GM04503 (cell line): ENCODE data around the gene LCE1F.

Source experiments
- DNase-seq: peaks from one replicate; pipeline ENCODE4 v3.0.0-alpha.2; 2012; ENCODE audit warnings: low read depth

The LCE1F gene

GRCh38 chr1:152774875-152775274 is at the start of gene LCE1F:
Gene LCE1F, plus strand, starts transcription at chr1:152775140. Its CDS starts 1,232 bp downstream, at chr1:152776372.
- DNase-seq = no peak

DNA sequence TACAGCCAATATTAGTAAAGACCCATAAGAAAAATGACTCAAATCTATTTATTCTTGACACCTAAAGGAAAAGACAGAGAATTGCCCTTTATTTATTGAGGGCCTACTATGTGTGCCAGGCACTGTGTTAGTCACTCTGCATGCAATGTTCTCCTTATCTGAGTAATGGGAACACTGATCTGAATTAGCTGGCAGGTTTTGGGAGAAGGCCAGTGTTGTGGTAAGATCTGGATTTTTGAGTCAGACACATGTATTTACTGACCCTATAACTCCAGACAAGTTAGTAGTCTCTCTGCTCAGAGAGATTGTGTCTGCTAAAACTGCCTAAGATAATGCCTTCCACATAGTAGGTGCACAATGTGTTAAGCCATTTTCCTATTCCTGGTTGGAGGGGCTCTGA is 49.7 kb upstream of the LCE1F start:
- no peak for DNase-seq

DNA sequence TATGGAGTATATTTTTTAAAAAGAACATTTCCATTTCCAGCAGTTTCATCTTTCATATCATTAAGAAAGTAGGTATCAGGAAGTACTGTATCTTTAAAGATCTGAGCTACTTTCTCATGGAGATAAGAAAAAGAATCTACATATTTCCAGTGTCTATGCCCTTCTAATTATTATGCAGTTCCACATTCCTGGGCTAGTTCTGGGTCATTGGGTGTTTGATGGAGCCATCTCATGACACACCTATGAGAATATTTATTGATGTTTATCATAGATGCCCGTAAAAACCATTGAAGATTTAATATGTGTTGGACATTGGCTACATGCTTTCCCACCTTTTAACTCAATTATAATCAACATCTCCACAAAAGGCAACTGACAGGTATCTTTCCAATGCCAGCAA is 46.0 kb upstream of the LCE1F start:
- no peak for DNase-seq

DNA sequence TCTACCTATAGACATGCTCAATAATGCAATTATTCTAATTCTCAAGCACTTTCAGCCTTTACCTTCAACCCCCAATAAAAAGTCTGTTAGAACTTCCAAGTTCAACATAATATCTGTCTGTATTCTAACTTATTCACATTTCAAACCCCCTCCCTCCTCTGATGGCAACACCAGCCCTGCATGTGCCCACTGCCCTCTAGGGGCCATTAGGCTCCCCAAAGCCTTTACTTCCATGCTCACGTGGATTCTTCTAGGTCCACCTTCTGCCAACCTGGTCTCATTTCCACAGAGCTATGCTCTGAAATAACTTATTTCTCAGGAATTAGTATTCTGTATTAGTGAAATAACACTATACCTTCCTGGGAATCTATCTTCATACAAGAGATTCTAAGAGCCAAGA is 39.3 kb upstream of the LCE1F start:
- no peak for DNase-seq

- no peak for DNase-seq
Measured at GRCh38 chr1:152737997-152738396, 36.9 kb upstream of the LCE1F start.

DNA sequence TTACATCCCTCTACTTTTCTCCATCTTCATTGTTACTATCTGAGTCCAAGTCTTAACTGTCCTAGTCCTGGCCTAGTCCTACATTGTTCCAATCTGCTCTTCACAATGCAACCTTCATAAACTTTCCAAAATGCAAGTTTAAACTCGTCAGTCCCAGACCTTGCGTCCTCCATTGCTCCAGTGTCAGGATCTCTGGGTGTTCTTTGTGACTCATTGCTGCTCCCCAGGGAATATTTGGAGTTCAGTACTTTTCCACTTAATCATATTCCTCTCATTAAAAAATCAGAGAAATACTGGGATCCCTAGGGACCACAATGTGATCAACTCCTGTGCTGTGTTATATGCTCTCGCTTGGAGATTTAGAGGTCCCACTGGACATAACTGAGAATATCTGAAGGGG is 35.1 kb upstream of the LCE1F start:
- no peak for DNase-seq

DNA sequence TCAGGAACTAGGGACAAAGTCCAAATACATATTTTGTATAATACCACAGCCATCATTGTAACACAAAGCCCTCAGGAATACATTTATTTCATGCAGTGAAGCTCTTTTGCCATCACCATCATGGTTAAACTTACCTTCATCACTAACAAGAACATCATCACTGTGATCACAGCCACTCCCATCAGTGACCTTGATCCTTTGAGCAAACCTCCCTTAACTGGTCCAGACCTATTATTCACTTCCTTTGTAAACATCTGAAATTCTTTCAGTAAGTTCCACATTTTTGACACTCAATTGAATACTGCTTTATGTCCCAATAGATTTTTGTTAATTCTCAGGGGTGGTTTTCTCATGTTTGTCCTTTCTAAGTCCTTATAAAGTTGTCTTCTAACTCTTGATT is 33.3 kb upstream of the LCE1F start:
- DNase-seq = no peak

GRCh38 chr1:152743371-152744145 is 31.4 kb upstream of the LCE1F start:
- DNase-seq = no peak

DNA sequence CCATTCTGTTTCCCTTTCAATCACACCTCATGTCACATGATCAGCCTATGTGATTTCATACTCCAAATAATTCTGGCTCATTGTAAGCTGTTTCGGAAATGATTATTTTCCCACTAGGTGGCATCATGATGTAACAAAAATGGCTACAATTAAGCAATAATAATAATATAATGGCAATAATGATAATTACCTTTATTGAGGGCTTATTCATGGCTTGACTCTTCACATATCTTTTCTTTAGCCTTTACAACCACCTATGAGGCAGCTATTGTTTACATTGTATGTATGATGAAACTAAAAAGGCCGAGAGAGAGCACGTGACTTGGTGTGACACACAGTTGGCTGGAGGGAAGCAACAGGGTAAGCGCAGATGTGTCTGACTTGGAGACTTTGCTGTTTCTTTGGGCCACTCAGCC is 29.6 kb upstream of the LCE1F start:
- DNase-seq = no peak

DNA sequence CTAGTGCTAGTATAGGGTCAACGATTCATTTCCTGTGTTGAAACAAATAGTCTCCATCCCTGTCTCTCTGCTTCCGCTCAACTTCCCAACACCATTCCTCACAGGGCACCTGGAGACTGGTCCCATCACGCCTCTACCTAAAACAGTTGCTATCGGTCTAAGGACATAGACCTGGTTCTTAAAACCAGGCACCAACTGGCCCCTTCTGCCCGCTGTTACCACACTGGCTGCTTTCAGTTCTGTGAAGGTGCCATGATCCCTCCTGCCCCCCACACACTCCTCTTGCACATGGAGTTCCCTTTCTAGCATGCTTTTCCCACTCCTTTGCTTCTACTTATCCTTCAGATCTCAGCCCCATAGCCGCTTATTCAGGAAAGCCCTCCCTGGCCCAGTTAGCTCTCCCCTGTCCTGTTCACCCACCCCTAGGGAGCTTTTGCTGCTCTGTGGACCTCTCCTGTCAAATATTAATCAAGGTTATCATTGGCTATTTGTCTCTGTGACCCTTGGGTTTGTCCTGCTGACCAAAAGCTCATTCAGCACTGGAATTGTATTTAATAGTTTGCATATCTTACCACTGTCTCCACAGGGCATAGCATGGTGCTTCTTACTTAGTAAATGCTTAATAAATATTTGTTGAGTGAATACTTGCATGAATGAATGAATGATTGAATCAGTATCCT is 29.0 kb upstream of the LCE1F start:
- no peak for DNase-seq

- no peak for DNase-seq
Measured at GRCh38 chr1:152747831-152748230, 27.1 kb upstream of the LCE1F start.

- peak; percentile 86 for DNase-seq
Measured at GRCh38 chr1:152752225-152752624, 22.7 kb upstream of the LCE1F start.

DNA sequence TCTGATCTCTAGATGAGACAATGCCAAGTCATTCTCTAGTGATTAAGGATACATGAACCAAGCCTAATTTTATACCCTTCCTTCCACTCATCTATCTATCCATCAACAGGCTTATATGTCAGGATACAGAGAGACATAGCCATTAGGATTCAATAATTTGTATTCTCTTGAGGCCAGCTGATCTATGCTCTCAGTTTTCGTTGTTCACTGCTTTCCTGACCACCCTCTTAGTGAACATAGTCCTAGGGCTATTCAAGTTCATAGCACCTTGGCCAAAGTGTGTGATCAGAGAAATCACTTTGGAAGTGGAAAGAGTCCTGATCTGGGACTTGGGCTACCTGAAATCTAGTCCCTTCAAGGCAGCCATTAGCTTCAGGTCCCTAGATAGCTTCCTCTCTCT is 21.4 kb upstream of the LCE1F start:
- DNase-seq = no peak

DNA sequence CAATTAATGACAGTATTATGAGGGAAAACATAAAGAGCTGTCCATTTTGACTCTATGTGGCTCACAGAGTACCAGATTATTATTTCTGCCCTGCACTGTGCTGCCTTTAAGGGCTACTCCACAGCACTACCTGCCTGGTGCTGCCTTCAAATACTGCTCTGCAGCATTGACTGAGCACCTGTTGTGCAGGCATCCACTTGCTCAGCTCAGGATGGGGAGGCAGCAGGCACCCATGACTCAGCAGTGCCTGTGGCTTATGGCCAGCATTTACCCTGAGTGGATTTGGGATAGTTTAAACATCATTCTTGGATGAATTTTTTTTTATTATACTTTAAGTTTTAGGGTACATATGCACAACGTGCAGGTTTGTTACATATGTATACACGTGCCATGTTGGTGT is 18.1 kb upstream of the LCE1F start:
- DNase-seq = no peak

DNA sequence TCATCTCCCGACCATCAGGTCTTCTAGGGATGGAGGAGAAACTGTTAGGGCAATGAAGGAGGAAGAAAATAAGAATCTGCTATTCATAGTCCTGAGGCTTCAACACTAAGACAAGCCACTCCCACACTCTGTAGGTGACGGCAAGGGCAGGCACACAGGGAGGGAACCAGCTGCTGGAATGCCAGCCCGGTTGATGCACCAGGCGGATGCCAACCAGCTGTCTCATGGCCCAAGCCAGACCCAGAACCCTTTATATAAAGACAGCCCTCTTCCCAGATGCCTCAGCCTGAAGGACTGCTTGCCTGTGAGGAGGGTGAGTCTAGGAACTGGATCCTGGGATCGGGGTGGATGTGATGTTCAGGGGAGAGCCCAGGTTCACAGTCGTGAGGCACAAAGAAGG is 17.2 kb upstream of the LCE1F start, which contains the start of gene KPRP:
Gene KPRP (plus strand): TSS at position 279 of the 400 bp plus-strand sequence. CDS start 1,564 bp downstream, outside the sequence.
- no peak for DNase-seq

DNA sequence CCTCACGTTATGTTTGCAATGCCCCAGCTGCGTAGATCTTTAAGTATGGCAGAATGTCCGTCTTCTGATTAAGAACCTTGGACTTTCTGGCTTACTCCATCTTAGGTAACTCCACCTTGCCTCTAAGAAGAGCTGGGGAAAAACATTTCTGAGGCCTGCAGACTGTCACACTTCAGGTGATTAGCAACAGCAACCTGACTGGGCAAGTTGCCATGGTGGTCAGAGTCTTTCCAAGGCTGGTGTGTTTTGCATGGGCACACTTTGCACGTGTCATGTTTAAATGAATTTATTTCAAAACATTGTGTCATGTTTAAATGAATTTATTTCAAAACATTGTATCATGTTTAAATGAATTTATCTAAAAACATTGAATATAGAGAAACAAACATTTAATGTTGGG is 16.3 kb upstream of the LCE1F start:
- no peak for DNase-seq

GRCh38 chr1:152759453-152760173 is 15.3 kb upstream of the LCE1F start:
- no peak for DNase-seq

- no peak for DNase-seq
Measured at GRCh38 chr1:152760551-152761190, 14.3 kb upstream of the LCE1F start.

DNA sequence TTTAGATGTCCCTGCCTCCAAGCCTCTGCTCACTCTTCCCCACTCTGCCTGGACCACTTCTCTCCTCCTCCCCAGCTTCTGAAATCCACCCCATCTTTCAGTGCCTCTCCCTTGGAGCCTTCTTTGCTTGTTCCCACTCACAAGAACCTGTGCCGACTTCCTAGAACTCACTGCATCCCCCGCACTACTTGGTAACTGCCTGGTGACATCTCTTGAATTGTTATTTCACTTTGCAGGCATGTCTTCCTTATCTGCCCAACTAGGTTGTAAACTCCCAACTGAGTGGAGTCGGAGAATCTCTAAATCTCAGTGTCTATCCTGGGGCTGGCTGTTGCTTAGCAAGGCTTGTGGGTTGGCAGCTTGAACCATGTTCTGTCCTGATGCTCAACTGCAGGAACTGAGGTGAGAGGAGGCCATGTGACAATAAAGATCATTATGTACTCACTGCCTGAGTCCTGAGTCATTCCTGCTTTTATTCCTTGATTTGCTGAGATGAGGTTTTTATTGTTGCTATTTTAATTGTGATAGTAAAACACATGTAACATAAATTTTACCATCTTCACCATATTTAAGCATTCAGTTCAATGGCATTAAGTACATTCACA is 13.2 kb upstream of the LCE1F start:
- no peak for DNase-seq

DNA sequence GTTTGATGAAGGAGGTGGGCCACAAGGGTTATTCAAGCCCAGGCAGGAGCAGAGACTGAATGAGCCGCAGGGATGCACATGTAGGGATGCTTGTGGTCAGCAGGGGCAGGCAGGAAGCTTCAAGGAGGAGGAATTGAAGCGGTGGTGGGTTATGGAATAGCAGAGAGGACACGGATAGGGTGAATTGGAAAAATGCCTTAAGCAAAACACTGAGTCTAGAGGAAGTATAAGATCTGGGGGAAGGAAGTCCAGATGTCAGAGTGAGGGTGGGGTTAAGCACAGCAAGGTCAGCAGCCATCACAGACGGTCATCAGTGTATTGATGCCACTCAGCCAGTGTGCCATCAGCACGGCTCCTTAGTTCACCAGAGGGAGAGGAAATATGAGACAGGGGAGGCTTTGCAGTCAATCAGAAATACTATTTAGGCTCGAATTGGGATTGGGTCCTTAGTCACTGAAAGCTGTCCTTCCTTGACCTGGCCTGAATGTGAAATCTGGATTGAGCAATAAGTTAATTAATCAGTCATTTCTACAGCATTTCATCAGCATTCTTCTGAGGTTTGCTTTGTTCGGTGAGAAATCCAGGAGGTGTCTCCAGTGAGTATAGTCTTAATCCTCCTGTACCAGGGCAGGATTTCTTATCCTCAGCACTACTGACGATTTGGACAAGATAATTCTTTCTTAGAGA is 6.0 kb upstream of the LCE1F start:
- DNase-seq = no peak

GRCh38 chr1:152770411-152770810 is 4.5 kb upstream of the LCE1F start:
- DNase-seq = no peak
